K562 (cell line): ENCODE measurements around the gene NDUFAF2. TPM values are rescaled to one million over a fixed set of nuclear protein-coding genes. Genes with fewer than 3 reads are reported as not detected.

Experiments used
- E2F8 ChIP-seq: fragments of 450-650 bp; IDR thresholded peaks from 2 replicates; pipeline ENCODE4 v1.7.1; 2018; ENCODE audit warnings: mild to moderate bottlenecking, low read depth; ENCODE audit not compliant: partially characterized antibody
- GABPB1 ChIP-seq: sonication (generic); formaldehyde crosslinking; IDR thresholded peaks from 2 replicates; pipeline ENCODE4 v1.8.0; 2022; ENCODE audit warnings: mild to moderate bottlenecking, missing genetic modification reagents
- GATAD2A ChIP-seq: fragments of 450-650 bp; IDR thresholded peaks from 2 replicates; pipeline ENCODE4 v1.6.1; 2017
- MCM3 ChIP-seq: fragments of 450-650 bp; IDR thresholded peaks from 2 replicates; pipeline ENCODE4 v1.6.1; 2016
- RFX5 ChIP-seq: IDR thresholded peaks from 2 replicates; pipeline ENCODE4 v1.6.1; 2011; ENCODE audit warnings: low read depth, mild to moderate bottlenecking, improper control_type of control experiment, low read length
- TAL1 ChIP-seq: fragments of 450-650 bp; IDR thresholded peaks from 2 replicates; pipeline ENCODE4 v1.6.1; 2016; ENCODE audit warnings: mild to moderate bottlenecking
- TEAD2 ChIP-seq: fragments of 450-650 bp; IDR thresholded peaks from 2 replicates; pipeline ENCODE4 v1.6.1; 2016; ENCODE audit warnings: missing genetic modification characterization, control low read depth, missing compliant biosample characterization
- ZNF316 ChIP-seq: fragments of 450-650 bp; IDR thresholded peaks from 2 replicates; pipeline ENCODE4 v1.6.1; 2016
- ZNF407 ChIP-seq: fragments of 450-650 bp; IDR thresholded peaks from 2 replicates; pipeline ENCODE4 v1.6.1; 2016; ENCODE audit warnings: low read depth
- ZNF699 ChIP-seq: fragments of 250-450 bp; sonication (Bioruptor Pico); IDR thresholded peaks from 2 replicates; pipeline ENCODE4 v1.8.0; 2021; ENCODE audit warnings: mild to moderate bottlenecking, moderate library complexity; ENCODE audit not compliant: insufficient replicate concordance
- ZNF75A ChIP-seq: fragments of 450-650 bp; formaldehyde crosslinking; IDR thresholded peaks from 2 replicates; pipeline ENCODE4 v1.4.0; 2020; ENCODE audit warnings: mild to moderate bottlenecking
- polyA plus RNA-seq, 8 experiments: library from polyadenylated mRNA; depleted of rRNA in 4 of 8; stranded (reverse) in 5 of 8; unstranded in 3 of 8; fragments of >200 nt; fragmentation: Nextera tagmentation in 2 of 8; fragmentation: Illumina TruSeq in 1 of 8; extraction: Ambion mirVana in 2 of 8; extraction: Trizol in 1 of 8; gene quantifications; 2 replicates each; pipeline versions ENCODE4 v1.2.1 to v1.2.3, GENCODE V29; 2011 to 2014; ENCODE audit warnings: inconsistent platforms in 1 of 8, missing spikeins in 1 of 8
- total RNA-seq, 7 experiments: library from RNA; depleted of rRNA in 6 of 7; stranded (reverse); fragments of >200 nt in 6 of 7; fragmentation: Illumina TruSeq in 2 of 7; extraction: Trizol in 2 of 7; gene quantifications; 2 replicates each; pipeline versions ENCODE4 v1.2.1 to v1.2.3, GENCODE V29; 2011 to 2021; ENCODE audit warnings: low replicate concordance in 1 of 7
- TF ChIP-seq, protein P1 (sequence below): IDR thresholded peaks from 2 replicates; pipeline ENCODE4 v1.6.1; 2011; ENCODE audit not compliant: insufficient read length; ENCODE audit errors: extremely low read depth
- TF ChIP-seq, protein P2 (sequence below): fragments of 200-800 bp; sonication (Bioruptor generic); IDR thresholded peaks from 2 replicates; pipeline ENCODE4 v1.6.1; 2016; ENCODE audit warnings: missing genetic modification characterization, missing compliant biosample characterization

The NDUFAF2 gene
- total and polyA plus RNA-seq, 9 of the 15 experiments (the other 6 are each of a cell fraction or from before 2014, with no cell fraction given), result 56.0 to 155 (median 95.9) TPM

DNA sequence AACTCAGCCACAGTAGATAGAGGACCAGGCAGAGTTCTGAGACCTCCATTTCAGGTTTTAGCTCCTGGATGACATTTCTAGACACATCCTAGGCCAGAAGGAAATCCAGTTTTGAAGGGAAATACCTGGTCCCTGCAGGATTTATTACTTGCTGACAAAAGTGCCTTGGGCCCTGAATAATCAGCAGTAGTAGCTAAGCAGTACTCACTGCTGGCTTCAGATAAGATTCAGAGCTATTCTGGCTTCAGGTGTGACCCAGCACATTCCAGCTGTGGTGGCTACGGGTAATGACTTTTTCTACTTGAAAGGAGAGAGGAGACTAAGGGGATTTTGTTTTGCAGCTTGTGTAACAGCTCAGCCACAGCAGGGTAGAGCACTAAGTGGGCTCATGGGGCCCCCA is 34.0 kb downstream of the NDUFAF2 start (continued):
- no peak for TF ChIP-seq E2F8
- peak; percentile 90 for TF ChIP-seq TEAD2
- no peak for TF ChIP-seq ZNF407
- TF ChIP-seq GATAD2A, result no peak
- TF ChIP-seq GABPB1 (CRISPR knock-in tag), result no peak
- TF ChIP-seq, protein P1, sequence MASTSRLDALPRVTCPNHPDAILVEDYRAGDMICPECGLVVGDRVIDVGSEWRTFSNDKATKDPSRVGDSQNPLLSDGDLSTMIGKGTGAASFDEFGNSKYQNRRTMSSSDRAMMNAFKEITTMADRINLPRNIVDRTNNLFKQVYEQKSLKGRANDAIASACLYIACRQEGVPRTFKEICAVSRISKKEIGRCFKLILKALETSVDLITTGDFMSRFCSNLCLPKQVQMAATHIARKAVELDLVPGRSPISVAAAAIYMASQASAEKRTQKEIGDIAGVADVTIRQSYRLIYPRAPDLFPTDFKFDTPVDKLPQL, result no peak
- TF ChIP-seq ZNF75A, result no peak
- peak; percentile 87 for TF ChIP-seq ZNF316
- TF ChIP-seq, protein P2, sequence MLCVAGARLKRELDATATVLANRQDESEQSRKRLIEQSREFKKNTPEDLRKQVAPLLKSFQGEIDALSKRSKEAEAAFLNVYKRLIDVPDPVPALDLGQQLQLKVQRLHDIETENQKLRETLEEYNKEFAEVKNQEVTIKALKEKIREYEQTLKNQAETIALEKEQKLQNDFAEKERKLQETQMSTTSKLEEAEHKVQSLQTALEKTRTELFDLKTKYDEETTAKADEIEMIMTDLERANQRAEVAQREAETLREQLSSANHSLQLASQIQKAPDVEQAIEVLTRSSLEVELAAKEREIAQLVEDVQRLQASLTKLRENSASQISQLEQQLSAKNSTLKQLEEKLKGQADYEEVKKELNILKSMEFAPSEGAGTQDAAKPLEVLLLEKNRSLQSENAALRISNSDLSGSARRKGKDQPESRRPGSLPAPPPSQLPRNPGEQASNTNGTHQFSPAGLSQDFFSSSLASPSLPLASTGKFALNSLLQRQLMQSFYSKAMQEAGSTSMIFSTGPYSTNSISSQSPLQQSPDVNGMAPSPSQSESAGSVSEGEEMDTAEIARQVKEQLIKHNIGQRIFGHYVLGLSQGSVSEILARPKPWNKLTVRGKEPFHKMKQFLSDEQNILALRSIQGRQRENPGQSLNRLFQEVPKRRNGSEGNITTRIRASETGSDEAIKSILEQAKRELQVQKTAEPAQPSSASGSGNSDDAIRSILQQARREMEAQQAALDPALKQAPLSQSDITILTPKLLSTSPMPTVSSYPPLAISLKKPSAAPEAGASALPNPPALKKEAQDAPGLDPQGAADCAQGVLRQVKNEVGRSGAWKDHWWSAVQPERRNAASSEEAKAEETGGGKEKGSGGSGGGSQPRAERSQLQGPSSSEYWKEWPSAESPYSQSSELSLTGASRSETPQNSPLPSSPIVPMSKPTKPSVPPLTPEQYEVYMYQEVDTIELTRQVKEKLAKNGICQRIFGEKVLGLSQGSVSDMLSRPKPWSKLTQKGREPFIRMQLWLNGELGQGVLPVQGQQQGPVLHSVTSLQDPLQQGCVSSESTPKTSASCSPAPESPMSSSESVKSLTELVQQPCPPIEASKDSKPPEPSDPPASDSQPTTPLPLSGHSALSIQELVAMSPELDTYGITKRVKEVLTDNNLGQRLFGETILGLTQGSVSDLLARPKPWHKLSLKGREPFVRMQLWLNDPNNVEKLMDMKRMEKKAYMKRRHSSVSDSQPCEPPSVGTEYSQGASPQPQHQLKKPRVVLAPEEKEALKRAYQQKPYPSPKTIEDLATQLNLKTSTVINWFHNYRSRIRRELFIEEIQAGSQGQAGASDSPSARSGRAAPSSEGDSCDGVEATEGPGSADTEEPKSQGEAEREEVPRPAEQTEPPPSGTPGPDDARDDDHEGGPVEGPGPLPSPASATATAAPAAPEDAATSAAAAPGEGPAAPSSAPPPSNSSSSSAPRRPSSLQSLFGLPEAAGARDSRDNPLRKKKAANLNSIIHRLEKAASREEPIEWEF (CRISPR knock-in tag), result peak; percentile 81
- peak; percentile 97 for TF ChIP-seq TAL1
- no peak for TF ChIP-seq ZNF699
- TF ChIP-seq MCM3, result no peak
- no peak for TF ChIP-seq RFX5
